ENCODE data around the gene LRRN3. TPM values are rescaled to one million over a fixed set of nuclear protein-coding genes. Genes with fewer than 3 reads are reported as not detected.

The LRRN3 gene
- total RNA-seq, 1 experiment from 2014 or later = not detected

DNA sequence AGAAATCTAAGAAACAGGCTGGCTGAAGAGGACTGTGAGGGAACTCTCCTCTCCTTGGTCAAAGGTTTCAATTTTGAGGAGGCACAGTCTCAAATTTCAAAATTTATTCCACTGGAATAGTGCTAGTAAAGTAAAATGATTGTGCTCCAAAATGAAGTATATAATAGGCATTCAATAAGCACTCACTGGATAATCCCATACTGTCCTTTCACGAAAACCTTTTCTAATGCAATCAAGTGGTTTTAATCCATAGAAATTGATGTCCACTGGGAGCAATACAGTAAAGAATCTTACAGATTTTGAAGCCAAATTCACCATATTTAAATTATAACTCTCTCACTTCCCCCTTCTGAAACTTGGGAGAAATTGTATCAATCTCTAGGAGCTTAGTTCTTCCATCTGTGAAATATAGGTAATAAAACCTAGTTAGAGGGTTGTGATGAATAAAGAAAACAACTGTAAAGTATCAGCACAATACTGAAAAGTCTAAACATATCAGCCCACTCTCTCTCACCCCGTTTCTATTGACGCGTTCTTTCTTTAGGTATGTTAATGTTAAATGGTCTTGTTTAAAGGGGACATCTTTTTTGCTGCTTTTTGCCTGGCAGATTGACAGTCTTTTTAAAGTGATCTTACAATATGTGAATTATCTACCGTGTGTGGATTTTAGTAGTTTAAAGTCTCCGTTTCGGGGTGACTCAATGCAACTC is 40.8 kb upstream of the LRRN3 start:
- H4K20me1 ChIP-seq (ENCODE audit: low read length) = no peaks in the 10 kb centered on the region
- CTCF ChIA-PET = no interaction called here
- POLR2A ChIA-PET (ENCODE audit: unreplicated experiment) = no interaction called here
- intact Hi-C loops (cut with micrococcal nuclease) = no loop called here
- no peak overlapping the region for H3K9ac ChIP-seq (ENCODE audit: low read length)
- ATAC-seq (no peak), DNase-seq (no peak)
- no peaks in the 10 kb centered on the region for H3K36me3 ChIP-seq (ENCODE audit: low read depth, low read length)
- no peaks in the 10 kb centered on the region for H3K27me3 ChIP-seq (ENCODE audit: low read length)
- no peak overlapping the region for H3K4me2 ChIP-seq (ENCODE audit: low read length)
- no peak for TF ChIP-seq EZH2 (IDR thresholded peaks at IDR 0.05; ENCODE audit: low read length, unreplicated experiment)
- TF ChIP-seq, protein P1, sequence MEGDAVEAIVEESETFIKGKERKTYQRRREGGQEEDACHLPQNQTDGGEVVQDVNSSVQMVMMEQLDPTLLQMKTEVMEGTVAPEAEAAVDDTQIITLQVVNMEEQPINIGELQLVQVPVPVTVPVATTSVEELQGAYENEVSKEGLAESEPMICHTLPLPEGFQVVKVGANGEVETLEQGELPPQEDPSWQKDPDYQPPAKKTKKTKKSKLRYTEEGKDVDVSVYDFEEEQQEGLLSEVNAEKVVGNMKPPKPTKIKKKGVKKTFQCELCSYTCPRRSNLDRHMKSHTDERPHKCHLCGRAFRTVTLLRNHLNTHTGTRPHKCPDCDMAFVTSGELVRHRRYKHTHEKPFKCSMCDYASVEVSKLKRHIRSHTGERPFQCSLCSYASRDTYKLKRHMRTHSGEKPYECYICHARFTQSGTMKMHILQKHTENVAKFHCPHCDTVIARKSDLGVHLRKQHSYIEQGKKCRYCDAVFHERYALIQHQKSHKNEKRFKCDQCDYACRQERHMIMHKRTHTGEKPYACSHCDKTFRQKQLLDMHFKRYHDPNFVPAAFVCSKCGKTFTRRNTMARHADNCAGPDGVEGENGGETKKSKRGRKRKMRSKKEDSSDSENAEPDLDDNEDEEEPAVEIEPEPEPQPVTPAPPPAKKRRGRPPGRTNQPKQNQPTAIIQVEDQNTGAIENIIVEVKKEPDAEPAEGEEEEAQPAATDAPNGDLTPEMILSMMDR (conservative IDR thresholded peaks at IDR 0.05; ENCODE audit: low read depth, low read length) = no peak
- TF ChIP-seq EZH2phosphoT487 (IDR thresholded peaks at IDR 0.05; ENCODE audit: borderline replicate concordance, low read length) = no peak
- no peak overlapping the region for H3K27ac ChIP-seq (ENCODE audit: low read length)
- H3K79me2 ChIP-seq (ENCODE audit: low read length) = no peaks in the 10 kb centered on the region
- H3K9me3 ChIP-seq (ENCODE audit: low read length) = no peaks in the 10 kb centered on the region
- no peak overlapping the region for H2AFZ ChIP-seq (ENCODE audit: low read length)
- no peaks in the 10 kb centered on the region for H3K4me1 ChIP-seq (ENCODE audit: insufficient read depth, low read length)
- H3F3A ChIP-seq (ENCODE audit: low read length, unreplicated experiment) = no peaks in the 10 kb centered on the region
- BruUV-seq (replicated peaks) = no TSS peak
- H3K4me3 ChIP-seq (ENCODE audit: low read length) = no peak overlapping the region
- H3K9me2 ChIP-seq (replicated peaks; ENCODE audit: low read length) = no peaks in the 10 kb centered on the region

DNA sequence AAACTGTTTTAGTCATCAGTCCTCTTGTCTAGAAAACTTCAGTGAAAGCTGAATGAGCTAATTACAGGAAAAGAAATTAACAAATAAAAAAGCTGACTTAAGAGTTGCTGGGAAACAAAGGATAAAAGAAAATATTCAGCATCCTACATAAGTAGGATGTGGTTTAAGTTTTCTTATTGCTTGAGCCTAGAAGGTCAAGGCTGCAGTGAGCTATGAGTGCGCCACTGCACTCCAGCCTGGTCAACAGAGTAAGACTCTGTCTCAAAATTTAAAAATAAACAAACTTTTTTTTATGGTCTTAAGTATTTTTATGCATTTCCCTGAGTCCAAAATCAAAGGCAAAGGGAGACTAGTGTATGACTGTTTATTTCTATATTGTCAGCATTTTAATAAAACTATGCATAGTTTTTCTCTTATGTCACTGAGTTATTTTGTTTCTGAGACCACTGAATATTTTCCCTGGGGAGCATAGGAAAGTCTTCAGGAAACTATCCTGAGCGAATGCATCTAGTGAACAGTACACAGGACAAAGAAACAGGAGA is 40.0 kb upstream of the LRRN3 start:
- Histone ChIP-seq H3K9me2 (replicated peaks; ENCODE audit: low read length) (no peaks in the 10 kb centered on the region), H3K4me3 (ENCODE audit: low read length) (no peak overlapping the region), H3K4me2 (ENCODE audit: low read length) (no peak overlapping the region), H3K27me3 (ENCODE audit: low read length) (no peaks in the 10 kb centered on the region), H3K9ac (ENCODE audit: low read length) (no peak overlapping the region), H4K20me1 (ENCODE audit: low read length) (no peaks in the 10 kb centered on the region), H3K36me3 (ENCODE audit: low read depth, low read length) (no peaks in the 10 kb centered on the region), H3K27ac (ENCODE audit: low read length) (no peak overlapping the region), H3K9me3 (ENCODE audit: low read length) (no peaks in the 10 kb centered on the region), H3K4me1 (ENCODE audit: insufficient read depth, low read length) (no peaks in the 10 kb centered on the region), H2AFZ (ENCODE audit: low read length) (no peak overlapping the region), H3F3A (ENCODE audit: low read length, unreplicated experiment) (no peaks in the 10 kb centered on the region), H3K79me2 (ENCODE audit: low read length) (no peaks in the 10 kb centered on the region)
- CTCF ChIA-PET = no interaction called here
- ATAC-seq (no peak), DNase-seq (no peak)
- POLR2A ChIA-PET (ENCODE audit: unreplicated experiment) = interaction anchor here (0.7 kb wide), 1 partner anchor 87 kb away, joined by 3 read pairs; no protein-coding TSS in a partner anchor
- BruUV-seq (replicated peaks) = no TSS peak
- intact Hi-C loops (cut with micrococcal nuclease) = no loop called here
- TF ChIP-seq, protein P1 (conservative IDR thresholded peaks at IDR 0.05; ENCODE audit: low read depth, low read length) = no peak
- TF ChIP-seq EZH2phosphoT487 (IDR thresholded peaks at IDR 0.05; ENCODE audit: borderline replicate concordance, low read length) (no peak), EZH2 (IDR thresholded peaks at IDR 0.05; ENCODE audit: low read length, unreplicated experiment) (no peak)

DNA sequence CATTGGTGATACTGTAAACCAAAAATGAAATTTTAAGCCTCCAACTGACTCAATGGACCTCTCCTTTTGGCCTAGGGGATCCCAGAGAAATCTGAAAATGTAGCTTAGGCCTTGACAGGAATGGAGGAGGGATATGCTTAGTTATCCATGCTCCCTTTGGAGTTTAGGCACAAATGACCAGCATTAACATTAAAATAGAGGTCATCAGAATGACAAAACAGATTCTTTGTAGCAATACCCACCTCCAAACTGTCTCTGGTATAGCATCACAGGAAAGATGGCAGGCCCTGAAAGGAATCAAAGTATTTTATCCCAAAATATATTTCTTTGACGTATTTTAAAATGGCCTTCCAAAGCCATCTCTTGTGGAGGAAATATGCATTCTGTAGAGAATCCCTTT is 39.1 kb upstream of the LRRN3 start:
- Histone ChIP-seq H3F3A (ENCODE audit: low read length, unreplicated experiment) (no peaks in the 10 kb centered on the region), H3K4me3 (ENCODE audit: low read length) (no peak overlapping the region), H2AFZ (ENCODE audit: low read length) (no peak overlapping the region), H3K4me1 (ENCODE audit: insufficient read depth, low read length) (no peaks in the 10 kb centered on the region), H3K9ac (ENCODE audit: low read length) (no peak overlapping the region), H4K20me1 (ENCODE audit: low read length) (no peaks in the 10 kb centered on the region), H3K9me2 (replicated peaks; ENCODE audit: low read length) (no peaks in the 10 kb centered on the region), H3K27me3 (ENCODE audit: low read length) (no peaks in the 10 kb centered on the region), H3K36me3 (ENCODE audit: low read depth, low read length) (no peaks in the 10 kb centered on the region), H3K9me3 (ENCODE audit: low read length) (no peaks in the 10 kb centered on the region), H3K79me2 (ENCODE audit: low read length) (no peaks in the 10 kb centered on the region), H3K4me2 (ENCODE audit: low read length) (no peak overlapping the region), H3K27ac (ENCODE audit: low read length) (no peak overlapping the region)
- BruUV-seq (replicated peaks) = no TSS peak
- intact Hi-C loops (cut with micrococcal nuclease) = no loop called here
- ChIA-PET CTCF (no interaction called here), POLR2A (ENCODE audit: unreplicated experiment) (no interaction called here)
- TF ChIP-seq, protein P1 (conservative IDR thresholded peaks at IDR 0.05; ENCODE audit: low read depth, low read length) = no peak
- TF ChIP-seq EZH2 (IDR thresholded peaks at IDR 0.05; ENCODE audit: low read length, unreplicated experiment) (no peak), EZH2phosphoT487 (IDR thresholded peaks at IDR 0.05; ENCODE audit: borderline replicate concordance, low read length) (no peak)
- no peak for DNase-seq
- no peak for ATAC-seq

Measured in PC-3 (cell line).